ENCODE data around the gene MAJIN. TPM values are rescaled to one million over a fixed set of nuclear protein-coding genes. Genes with fewer than 3 reads are reported as not detected.

The MAJIN gene
- polyA plus RNA-seq, 3 donors, result not detected

GRCh38 chr11:64910451-64911093, 61.3 kb downstream of the MAJIN start:
- Histone ChIP-seq H3K4me3 (replicated peaks in 1 of 3; ENCODE audit: low read depth in 2 of 3, low read length in 3 of 3) (no peak overlapping the region), H3K4me1 (ENCODE audit: control insufficient read depth in 1 of 2, insufficient read depth in 2 of 2, low read length in 2 of 2) (peaks cover 4 to 6% of the 10 kb centered on the region in 2 donors), H2AFZ (ENCODE audit: insufficient read depth, low read depth, low read length, poor library complexity, severe bottlenecking) (no peak overlapping the region), H3K9ac (ENCODE audit: insufficient read depth, low read length, poor library complexity, severe bottlenecking) (no peak overlapping the region), H3K27me3 (ENCODE audit: control insufficient read depth in 2 of 2, insufficient read depth in 2 of 2, low read length in 2 of 2) (no peaks in the 10 kb centered on the region), H3K4me2 (replicated peaks; ENCODE audit: extremely low read depth, low read length, poor library complexity, severe bottlenecking) (no peak overlapping the region), H3K9me3 (replicated peaks in 1 of 2; ENCODE audit: control insufficient read depth in 1 of 2, insufficient read depth in 1 of 2, low read length in 2 of 2) (no peaks in the 10 kb centered on the region), H3K27ac (ENCODE audit: low read depth in 1 of 2, low read length in 2 of 2) (no peak overlapping the region), H3K36me3 (replicated peaks in 1 of 2; ENCODE audit: control insufficient read depth in 1 of 2, insufficient read depth in 2 of 2, low read length in 2 of 2) (peaks cover 81 to 91% of the 10 kb centered on the region in 2 donors), H3K79me2 (ENCODE audit: insufficient read depth, low read length) (peaks cover 6% of the 10 kb centered on the region), H4K20me1 (ENCODE audit: insufficient read depth, low read length) (peaks cover 19% of the 10 kb centered on the region)
- H3K4me3 Mint-ChIP-seq, result no peak overlapping the region
- peak overlapping the region in 3 of 7 donors; percentile 41 to 58 (median 42) for H3K27ac Mint-ChIP-seq
- H3K4me1 Mint-ChIP-seq, result peaks cover 8% of the 10 kb centered on the region
- peaks cover 70 to 87% of the 10 kb centered on the region in 2 donors for H3K36me3 Mint-ChIP-seq
- intact Hi-C loops (cut with micrococcal nuclease), result no loop called here
- no peaks in the 10 kb centered on the region for H3K9me3 Mint-ChIP-seq
- TF ChIP-seq CTCF (IDR thresholded peaks at IDR 0.05), result no peak
- DNase-seq, result no peak
- H3K27me3 Mint-ChIP-seq (ENCODE audit: low read depth in 3 of 3), result peaks cover 0 to 2% (median 0%) of the 10 kb centered on the region in 3 donors
- 97% methylated on average over 27 of the region's 27 CpGs for WGBS (ENCODE audit: insufficient coverage)

GRCh38 chr11:64909653-64910343, 62.1 kb downstream of the MAJIN start:
- Histone ChIP-seq H4K20me1 (ENCODE audit: insufficient read depth, low read length) (peaks cover 11% of the 10 kb centered on the region), H3K79me2 (ENCODE audit: insufficient read depth, low read length) (no peaks in the 10 kb centered on the region), H3K27me3 (ENCODE audit: control insufficient read depth in 2 of 2, insufficient read depth in 2 of 2, low read length in 2 of 2) (no peaks in the 10 kb centered on the region), H3K4me2 (replicated peaks; ENCODE audit: extremely low read depth, low read length, poor library complexity, severe bottlenecking) (no peak overlapping the region), H3K27ac (ENCODE audit: low read depth in 1 of 2, low read length in 2 of 2) (no peak overlapping the region), H3K4me3 (replicated peaks in 1 of 3; ENCODE audit: low read depth in 2 of 3, low read length in 3 of 3) (no peak overlapping the region), H3K36me3 (replicated peaks in 1 of 2; ENCODE audit: control insufficient read depth in 1 of 2, insufficient read depth in 2 of 2, low read length in 2 of 2) (peaks cover 87 to 99% of the 10 kb centered on the region in 2 donors), H3K9ac (ENCODE audit: insufficient read depth, low read length, poor library complexity, severe bottlenecking) (no peak overlapping the region), H3K4me1 (ENCODE audit: control insufficient read depth in 1 of 2, insufficient read depth in 2 of 2, low read length in 2 of 2) (no peaks in the 10 kb centered on the region), H2AFZ (ENCODE audit: insufficient read depth, low read depth, low read length, poor library complexity, severe bottlenecking) (no peak overlapping the region), H3K9me3 (replicated peaks in 1 of 2; ENCODE audit: control insufficient read depth in 1 of 2, insufficient read depth in 1 of 2, low read length in 2 of 2) (no peaks in the 10 kb centered on the region)
- no peak overlapping the region for H3K4me3 Mint-ChIP-seq
- peaks cover 77 to 95% of the 10 kb centered on the region in 2 donors for H3K36me3 Mint-ChIP-seq
- 95% methylated on average over 33 of the region's 39 CpGs for WGBS (ENCODE audit: insufficient coverage)
- DNase-seq, result no peak
- H3K4me1 Mint-ChIP-seq, result peaks cover 2% of the 10 kb centered on the region
- H3K27me3 Mint-ChIP-seq (ENCODE audit: low read depth in 3 of 3), result peaks cover 0 to 2% (median 0%) of the 10 kb centered on the region in 3 donors
- no peak for TF ChIP-seq CTCF (IDR thresholded peaks at IDR 0.05)
- no peaks in the 10 kb centered on the region for H3K9me3 Mint-ChIP-seq
- intact Hi-C loops (cut with micrococcal nuclease), result no loop called here
- H3K27ac Mint-ChIP-seq, result peak overlapping the region in 1 of 7 donors; percentile 41
